HepG2 (cell line): ENCODE results near the gene COLEC12. TPM values are rescaled to one million over a fixed set of nuclear protein-coding genes. Genes with fewer than 3 reads are reported as not detected.
A peak's percentile ranks its signal among the peaks of the same experiment; 100 is the strongest.

ENCODE experiments used
- CBFB ChIP-seq: sonication (generic); formaldehyde crosslinking; IDR thresholded peaks from 2 replicates; pipeline ENCODE4 v1.4.0; 2020; ENCODE audit warnings: missing genetic modification reagents
- GATAD2A ChIP-seq: IDR thresholded peaks from 2 replicates; pipeline ENCODE4 v1.6.1; 2016
- GMEB1 ChIP-seq: sonication (generic); formaldehyde crosslinking; IDR thresholded peaks from 2 replicates; pipeline ENCODE4 v1.5.1; 2020; ENCODE audit warnings: missing genetic modification reagents, mild to moderate bottlenecking, borderline replicate concordance
- HNF4A ChIP-seq: sonication (generic); formaldehyde crosslinking; IDR thresholded peaks from 2 replicates; pipeline ENCODE4 v1.4.0; 2020; ENCODE audit warnings: missing genetic modification reagents
- KLF9 ChIP-seq: IDR thresholded peaks from 2 replicates; pipeline ENCODE4 v1.6.1; 2016; ENCODE audit warnings: low read depth
- MATR3 ChIP-seq: sonication (generic); formaldehyde crosslinking; IDR thresholded peaks from 2 replicates; pipeline ENCODE4 v1.4.0; 2020; ENCODE audit warnings: missing genetic modification reagents
- MIXL1 ChIP-seq: IDR thresholded peaks from 2 replicates; pipeline ENCODE4 v1.6.1; 2016
- NFE2 ChIP-seq: sonication (generic); formaldehyde crosslinking; IDR thresholded peaks from 2 replicates; pipeline ENCODE4 v1.4.0; 2020; ENCODE audit warnings: missing genetic modification reagents
- SKIL ChIP-seq: sonication (generic); formaldehyde crosslinking; IDR thresholded peaks from 2 replicates; pipeline ENCODE4 v1.8.0; 2022; ENCODE audit warnings: missing genetic modification reagents, mild to moderate bottlenecking, moderate library complexity, borderline replicate concordance
- SMARCC2 ChIP-seq: fragments of 450-650 bp; IDR thresholded peaks from 2 replicates; pipeline ENCODE4 v1.6.1; 2017; ENCODE audit warnings: antibody characterized with exemption, mild to moderate bottlenecking
- ZBTB39 ChIP-seq: sonication (generic); formaldehyde crosslinking; IDR thresholded peaks from 2 replicates; pipeline ENCODE4 v1.5.0; 2020; ENCODE audit warnings: missing genetic modification reagents
- ZBTB7B ChIP-seq: sonication (generic); formaldehyde crosslinking; IDR thresholded peaks from 2 replicates; pipeline ENCODE4 v1.4.0; 2020; ENCODE audit warnings: missing genetic modification reagents
- ZNF205 ChIP-seq: IDR thresholded peaks from 2 replicates; pipeline ENCODE4 v1.6.1; 2018; ENCODE audit warnings: missing biosample characterization, missing genetic modification reagents
- ZNF407 ChIP-seq: sonication (generic); formaldehyde crosslinking; IDR thresholded peaks from one replicate; pipeline ENCODE4 v1.5.1; 2020; ENCODE audit warnings: mild to moderate bottlenecking, missing genetic modification reagents; ENCODE audit errors: not compliant biosample characterization
- ZNF576 ChIP-seq: sonication (generic); formaldehyde crosslinking; IDR thresholded peaks from 2 replicates; pipeline ENCODE4 v1.4.0; 2020; ENCODE audit warnings: mild to moderate bottlenecking, missing genetic modification reagents
- ZNF841 ChIP-seq: sonication (generic); formaldehyde crosslinking; IDR thresholded peaks from 2 replicates; pipeline ENCODE4 v1.8.1; 2023; ENCODE audit warnings: missing genetic modification reagents, borderline replicate concordance
- polyA plus RNA-seq, 8 experiments: library from polyadenylated mRNA; depleted of rRNA in 3 of 8; stranded (reverse) in 7 of 8; unstranded in 1 of 8; fragments of >200 nt; fragmentation: Illumina TruSeq in 4 of 8; extraction: Trizol in 4 of 8; gene quantifications; 2 replicates each; pipeline versions ENCODE4 v1.2.1 to v1.2.3, GENCODE V29; 2011 to 2016; ENCODE audit warnings: low read depth in 4 of 8, missing spikeins in 1 of 8, mixed read lengths in 1 of 8; ENCODE audit not compliant: insufficient read depth in 1 of 8
- total RNA-seq, 5 experiments: library from RNA; depleted of rRNA; stranded (reverse); fragments of >200 nt; fragmentation: Illumina TruSeq; extraction: Trizol; gene quantifications; 2 replicates each; pipeline ENCODE4 v1.2.3, GENCODE V29; 2016; ENCODE audit warnings: low read depth in 1 of 5

COLEC12 gene
- total and polyA plus RNA-seq, 2 of the 13 experiments (the other 11 are each of a cell fraction or from before 2014, with no cell fraction given) = 0.02 to 0.11 TPM

GRCh38 chr18:269480-270095, 230.9 kb downstream of the COLEC12 start (continued):
- TF ChIP-seq SMARCC2 = no peak
- peak; percentile 82 for TF ChIP-seq GATAD2A (CRISPR knock-in tag)
- TF ChIP-seq ZNF407 = no peak
- peak; percentile 66 for TF ChIP-seq HNF4A
- TF ChIP-seq ZBTB39 (CRISPR knock-in tag) = no peak
- TF ChIP-seq SKIL = peak; percentile 56; the same call in 1 of the 2 replicates
- 0 out of 2 replicates have a peak, but pooled peaks have one; percentile 69 for TF ChIP-seq ZBTB7B
- TF ChIP-seq ZNF841 (CRISPR knock-in tag) = no peak
- TF ChIP-seq KLF9 (CRISPR knock-in tag) = no peak
- TF ChIP-seq NFE2 (CRISPR knock-in tag) = no peak
- peak; percentile 75 for TF ChIP-seq MIXL1 (CRISPR knock-in tag)
- no peak for TF ChIP-seq GMEB1
- no peak for TF ChIP-seq ZNF205 (CRISPR knock-in tag)
- TF ChIP-seq MATR3 (CRISPR knock-in tag) = no peak
- no peak for TF ChIP-seq CBFB (CRISPR knock-in tag)
- TF ChIP-seq ZNF576 (CRISPR knock-in tag) = no peak
